ENCODE measurements around the gene DUSP1. TPM values are rescaled to one million over a fixed set of nuclear protein-coding genes. Genes with fewer than 3 reads are reported as not detected.

Gene DUSP1
- polyA plus RNA-seq, 1 donor from 2014 or later: 48.3 TPM

GRCh38 chr5:172758834-172759149 is 12.2 kb downstream of the DUSP1 start:
- Histone ChIP-seq H3K36me3 (ENCODE audit: insufficient read depth, low read length) (no peaks in the 10 kb centered on the region), H3K27ac (ENCODE audit: low read length) (no peak overlapping the region), H3K4me3 (ENCODE audit: low read length) (no peak overlapping the region), H3K27me3 (ENCODE audit: insufficient read depth, low read depth, low read length) (no peaks in the 10 kb centered on the region), H3K79me2 (replicated peaks; ENCODE audit: insufficient read depth, low read length) (no peaks in the 10 kb centered on the region), H3F3A (ENCODE audit: insufficient read depth, low read length, poor library complexity, severe bottlenecking) (no peaks in the 10 kb centered on the region), H3K9me2 (ENCODE audit: insufficient read depth, low read length) (no peaks in the 10 kb centered on the region), H4K20me1 (ENCODE audit: insufficient read depth) (no peaks in the 10 kb centered on the region), H3K9me3 (ENCODE audit: low read length) (no peaks in the 10 kb centered on the region), H2AFZ (ENCODE audit: low read depth, low read length) (no peak overlapping the region), H3K4me2 (ENCODE audit: low read length) (no peak overlapping the region), H3K9ac (ENCODE audit: low read length) (no peak overlapping the region)
- TF ChIP-seq TAF1 (IDR thresholded peaks at IDR 0.05; ENCODE audit: low read depth) (no peak), SMC3 (conservative IDR thresholded peaks at IDR 0.05; ENCODE audit: poor library complexity) (no peak), MXI1 (conservative IDR thresholded peaks at IDR 0.05; ENCODE audit: poor library complexity, severe bottlenecking) (no peak), REST (IDR thresholded peaks at IDR 0.05; ENCODE audit: borderline replicate concordance) (no peak), EZH2 (IDR thresholded peaks at IDR 0.05; ENCODE audit: borderline replicate concordance, insufficient read depth, low read length, poor library complexity, severe bottlenecking) (no peak), RAD21 (conservative IDR thresholded peaks at IDR 0.05) (no peak), CTCF (IDR thresholded peaks at IDR 0.05; ENCODE audit: poor library complexity, severe bottlenecking) (no peak), EP300 (conservative IDR thresholded peaks at IDR 0.05; ENCODE audit: poor library complexity, severe bottlenecking) (no peak), POLR2AphosphoS5 (IDR thresholded peaks at IDR 0.05) (no peak)

GRCh38 chr5:172758077-172758833 is 12.7 kb downstream of the DUSP1 start:
- TF ChIP-seq CTCF (IDR thresholded peaks at IDR 0.05; ENCODE audit: poor library complexity, severe bottlenecking) (no peak), RAD21 (conservative IDR thresholded peaks at IDR 0.05) (no peak), MXI1 (conservative IDR thresholded peaks at IDR 0.05; ENCODE audit: poor library complexity, severe bottlenecking) (no peak), SMC3 (conservative IDR thresholded peaks at IDR 0.05; ENCODE audit: poor library complexity) (no peak), POLR2AphosphoS5 (IDR thresholded peaks at IDR 0.05) (no peak), TAF1 (IDR thresholded peaks at IDR 0.05; ENCODE audit: low read depth) (no peak), EP300 (conservative IDR thresholded peaks at IDR 0.05; ENCODE audit: poor library complexity, severe bottlenecking) (no peak)
- no peaks in the 10 kb centered on the region for H3K36me3 ChIP-seq (ENCODE audit: insufficient read depth, low read length)

More at GRCh38 chr5:172758077-172758833, 12.7 kb downstream of the DUSP1 start:
- Histone ChIP-seq H3K27me3 (ENCODE audit: insufficient read depth, low read depth, low read length) (no peaks in the 10 kb centered on the region), H3K4me2 (ENCODE audit: low read length) (no peak overlapping the region), H4K20me1 (ENCODE audit: insufficient read depth) (no peaks in the 10 kb centered on the region), H3K27ac (ENCODE audit: low read length) (no peak overlapping the region), H3K9me2 (ENCODE audit: insufficient read depth, low read length) (no peaks in the 10 kb centered on the region), H3K4me3 (ENCODE audit: low read length) (no peak overlapping the region), H3F3A (ENCODE audit: insufficient read depth, low read length, poor library complexity, severe bottlenecking) (no peaks in the 10 kb centered on the region), H3K9me3 (ENCODE audit: low read length) (no peaks in the 10 kb centered on the region), H3K79me2 (replicated peaks; ENCODE audit: insufficient read depth, low read length) (no peaks in the 10 kb centered on the region), H3K9ac (ENCODE audit: low read length) (no peak overlapping the region), H2AFZ (ENCODE audit: low read depth, low read length) (no peak overlapping the region)

All from neural cell (in vitro differentiated cells).